ENCODE measurements around the gene LDLRAD3.

The LDLRAD3 gene

GRCh38 chr11:36077886-36078685, 134.2 kb downstream of the LDLRAD3 start:
- DNase-seq (no peak), ATAC-seq (no peak)

DNA sequence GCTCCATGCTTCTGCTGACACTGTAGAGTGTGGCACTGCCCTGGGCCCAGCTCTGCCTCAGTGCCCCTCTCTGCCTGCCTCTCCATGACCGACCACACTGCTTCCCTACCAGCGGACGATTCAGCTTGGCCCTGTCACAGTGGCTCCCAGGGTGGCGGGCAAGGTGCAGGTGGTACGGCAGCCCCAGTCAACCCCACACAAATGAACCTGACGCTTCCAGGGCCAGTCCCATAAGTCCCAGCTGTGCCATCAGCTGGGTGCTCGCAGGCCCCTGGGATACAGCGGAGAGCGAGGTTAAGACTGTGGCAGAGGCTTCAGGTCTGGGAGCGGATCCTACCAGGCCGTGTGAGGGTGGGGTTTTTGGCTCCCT, 134.8 kb downstream of the LDLRAD3 start:
- no peak for ATAC-seq
- DNase-seq, result no peak

DNA sequence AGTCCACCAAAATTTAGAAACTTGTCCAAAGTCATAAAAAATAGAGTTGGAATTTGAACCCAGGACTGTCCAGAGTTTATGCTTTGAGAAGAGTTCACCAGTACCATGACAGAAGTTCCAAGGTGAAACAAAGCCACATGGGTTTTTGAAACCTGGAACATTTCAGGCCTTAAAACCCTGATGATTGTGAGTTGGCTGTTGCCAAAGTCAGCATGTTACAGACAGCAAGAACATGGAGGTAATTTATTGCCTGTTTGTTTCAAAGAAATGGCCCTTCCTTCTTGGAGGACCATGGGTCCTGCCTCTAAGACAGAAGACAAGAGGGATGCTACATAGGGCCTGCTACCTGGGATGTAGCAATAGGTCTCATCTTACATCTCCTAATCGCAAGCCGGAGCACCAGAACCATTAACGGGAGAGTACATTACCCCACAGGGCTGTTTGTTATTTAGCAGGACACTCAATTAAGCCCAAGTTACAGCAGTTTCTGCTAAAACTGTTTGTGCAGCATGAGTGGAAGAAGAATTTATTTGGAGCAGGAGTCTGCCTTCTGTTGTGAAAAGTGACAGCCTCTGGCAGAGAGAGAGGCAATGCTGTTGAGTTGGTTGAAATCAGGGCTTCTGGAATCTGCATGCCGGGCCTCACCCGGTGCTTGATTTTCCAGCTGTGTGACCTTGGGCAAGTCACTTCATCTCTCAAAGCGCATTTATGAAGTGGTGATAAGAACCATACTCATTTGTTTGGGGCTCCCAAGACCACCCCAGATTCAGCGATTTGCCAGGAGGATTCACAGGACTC, 136.2 kb downstream of the LDLRAD3 start:
- ATAC-seq (no peak), DNase-seq (no peak)

GRCh38 chr11:36081274-36081945, 137.5 kb downstream of the LDLRAD3 start:
- ATAC-seq (no peak), DNase-seq (no peak)

DNA sequence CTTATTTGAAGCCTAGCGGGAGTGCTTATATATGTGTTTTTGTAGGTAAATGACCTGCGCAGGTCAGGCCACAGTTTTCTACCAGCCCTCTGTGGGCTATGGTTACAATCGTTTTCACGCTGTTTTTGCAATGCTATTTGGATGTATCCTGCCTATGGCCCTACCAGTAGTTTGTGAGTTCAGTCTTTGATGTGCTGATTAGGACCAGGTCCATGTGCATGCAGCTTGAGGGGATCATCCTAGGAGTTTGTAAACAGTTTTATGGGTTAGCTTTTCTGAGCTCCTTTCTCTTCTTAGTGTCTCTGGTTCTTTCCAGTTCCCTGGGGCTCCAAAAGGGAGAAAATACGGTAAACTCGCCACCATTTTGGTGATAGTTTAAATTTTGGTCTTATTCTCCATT, 142.5 kb downstream of the LDLRAD3 start:
- ATAC-seq (no peak), DNase-seq (no peak)

- ATAC-seq (no peak), DNase-seq (no peak)
Measured at GRCh38 chr11:36088266-36088972, 144.6 kb downstream of the LDLRAD3 start.

DNA sequence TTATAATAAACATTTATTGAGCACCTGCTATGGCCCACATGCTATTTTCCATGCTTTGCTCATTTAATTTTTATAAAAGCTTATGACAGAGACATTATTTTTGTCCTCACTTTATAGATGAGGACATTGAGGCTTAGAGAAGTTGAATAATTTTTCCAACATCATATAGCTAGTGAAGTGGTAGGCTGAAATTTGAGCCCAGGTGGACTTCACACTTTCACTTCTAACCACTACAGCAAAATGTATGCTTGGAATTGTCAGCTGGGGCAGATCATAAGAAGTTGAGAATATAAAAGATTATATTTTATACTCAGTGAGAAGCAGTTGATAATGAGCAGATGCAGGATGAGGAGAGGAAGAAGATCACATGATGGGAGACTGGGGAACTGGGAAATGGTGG, 146.1 kb downstream of the LDLRAD3 start:
- DNase-seq (no peak), ATAC-seq (no peak)

GRCh38 chr11:36090356-36091109, 146.7 kb downstream of the LDLRAD3 start:
- DNase-seq (no peak), ATAC-seq (no peak)

DNA sequence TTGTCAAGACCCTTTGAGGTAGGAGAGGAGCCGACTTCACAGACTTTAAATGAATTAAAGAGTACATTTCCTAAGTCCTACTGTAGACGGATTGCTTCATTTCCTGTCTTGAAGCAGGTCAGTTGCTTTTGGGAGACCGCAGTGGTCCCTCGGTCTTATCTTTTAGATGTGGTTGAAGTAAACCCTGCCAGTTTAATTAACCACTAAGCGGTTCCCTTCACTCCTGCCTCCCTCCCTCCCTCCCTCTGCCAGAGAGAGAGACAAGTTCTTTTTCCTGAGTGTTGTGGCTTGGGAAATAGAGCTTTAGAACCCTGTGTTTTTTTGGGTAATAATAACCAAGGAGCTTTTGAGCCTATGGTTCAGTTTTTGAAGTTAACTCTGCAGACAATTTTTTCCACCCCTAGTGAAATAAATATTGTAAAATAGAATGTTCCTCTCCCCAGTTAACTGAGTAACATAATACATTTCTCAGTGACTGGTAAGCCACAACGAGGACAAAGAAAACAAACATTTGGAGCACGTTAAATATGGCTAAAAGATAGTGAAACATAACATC, 147.5 kb downstream of the LDLRAD3 start:
- no peak for ATAC-seq

DNA sequence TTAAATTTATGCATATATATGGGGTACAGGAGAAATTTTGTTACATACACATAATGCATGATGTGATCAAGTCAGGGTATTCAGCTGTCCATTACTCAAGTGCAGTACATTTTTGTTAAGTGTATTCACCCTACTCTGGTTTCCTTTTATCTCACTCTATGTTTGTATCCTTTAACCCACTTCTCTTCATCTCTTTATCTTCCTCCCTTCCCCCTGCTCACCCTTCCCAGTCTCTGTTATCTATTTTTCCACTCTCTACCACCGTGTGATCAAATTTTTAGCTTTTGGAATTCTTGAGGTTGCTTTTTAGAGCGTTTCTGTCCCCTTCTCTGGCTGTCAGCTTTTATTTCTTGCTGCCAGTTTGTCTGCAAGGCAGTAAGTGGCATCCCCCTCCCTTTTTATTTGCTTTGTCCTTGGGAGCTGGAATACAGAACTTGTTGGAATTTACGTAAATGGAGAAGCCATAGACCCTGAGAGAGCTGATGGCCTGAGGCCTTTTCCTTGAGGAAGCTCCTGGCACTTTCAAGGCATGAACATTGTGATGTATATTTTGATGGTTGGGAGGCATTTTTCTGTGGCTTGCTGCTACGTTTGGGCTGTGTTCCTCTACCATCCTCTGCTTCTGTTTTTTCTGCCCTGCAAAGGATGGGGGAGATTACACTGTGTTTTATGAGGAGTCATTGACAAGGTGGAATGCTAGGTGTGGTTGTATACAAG, 148.6 kb downstream of the LDLRAD3 start:
- no peak for ATAC-seq
- DNase-seq, result no peak

More for the DNA sequence above, 147.5 kb downstream of the LDLRAD3 start:
- no peak for DNase-seq

GRCh38 chr11:36093548-36093947, 149.7 kb downstream of the LDLRAD3 start:
- DNase-seq (no peak), ATAC-seq (no peak)

DNA sequence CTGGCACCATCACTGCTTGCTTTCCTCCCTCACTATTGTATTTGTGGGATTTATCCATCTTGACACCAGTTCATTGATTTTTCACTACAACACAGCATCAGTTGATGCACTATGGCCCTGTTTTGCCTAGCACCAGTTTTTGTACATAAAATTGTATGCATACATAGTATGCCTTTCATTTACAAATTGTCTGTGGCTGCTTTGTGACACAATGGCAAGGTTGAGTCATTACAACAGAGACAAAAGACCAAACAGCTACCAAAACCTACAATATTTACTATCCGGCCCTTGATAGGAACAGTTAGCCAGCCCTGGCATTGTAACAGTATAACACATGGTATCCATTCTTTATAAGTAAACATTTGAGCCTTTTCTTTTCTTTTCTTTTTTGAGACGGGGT, 150.3 kb downstream of the LDLRAD3 start:
- ATAC-seq (no peak), DNase-seq (no peak)

GRCh38 chr11:36095716-36096115, 151.9 kb downstream of the LDLRAD3 start:
- ATAC-seq (no peak), DNase-seq (no peak)

GRCh38 chr11:36097219-36097650, 153.4 kb downstream of the LDLRAD3 start:
- no peak for ATAC-seq
- DNase-seq, result no peak

DNA sequence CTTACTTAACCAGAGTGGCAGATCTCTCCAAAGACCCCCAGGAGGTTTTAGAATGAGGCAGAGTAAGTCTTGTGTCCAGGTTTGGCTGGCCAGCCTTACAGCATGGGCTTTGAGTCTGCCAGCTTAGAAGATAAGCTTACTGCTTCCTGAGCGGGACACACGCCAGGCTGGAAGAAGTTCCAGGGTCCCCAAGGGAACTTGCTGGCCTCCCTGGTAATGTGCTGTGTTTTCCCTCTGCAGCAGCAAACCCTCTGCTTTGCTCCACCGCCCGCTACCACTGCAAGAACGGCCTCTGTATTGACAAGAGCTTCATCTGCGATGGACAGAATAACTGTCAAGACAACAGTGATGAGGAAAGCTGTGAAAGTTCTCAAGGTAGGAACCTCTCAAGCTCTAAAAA, 154.2 kb downstream of the LDLRAD3 start:
- DNase-seq (no peak), ATAC-seq (no peak)

DNA sequence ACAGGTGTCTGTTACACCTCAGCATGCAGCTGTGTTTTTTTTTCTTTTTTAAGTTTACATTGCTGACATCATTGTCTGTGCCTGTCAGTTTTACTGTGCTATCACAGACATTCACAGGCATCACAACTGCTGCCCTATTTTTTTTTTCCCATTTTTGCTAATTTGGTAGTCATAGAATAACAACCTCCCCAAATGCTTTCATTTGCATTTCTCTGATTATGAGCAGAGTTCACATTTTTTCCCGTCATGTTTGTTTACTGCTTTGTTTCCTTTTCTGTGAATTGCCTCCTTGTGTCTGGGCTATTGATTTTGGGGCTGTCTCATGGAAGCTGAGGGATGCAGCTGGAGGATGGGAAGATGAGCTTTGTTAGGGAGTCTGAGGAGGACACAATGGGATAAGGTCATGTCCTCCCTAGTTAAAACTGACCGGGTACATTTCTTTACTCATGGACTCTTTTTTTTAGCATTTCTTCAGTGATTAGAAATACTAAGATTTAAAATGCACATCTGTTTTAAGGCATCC, 155.1 kb downstream of the LDLRAD3 start:
- no peak for DNase-seq
- no peak for ATAC-seq

DNA sequence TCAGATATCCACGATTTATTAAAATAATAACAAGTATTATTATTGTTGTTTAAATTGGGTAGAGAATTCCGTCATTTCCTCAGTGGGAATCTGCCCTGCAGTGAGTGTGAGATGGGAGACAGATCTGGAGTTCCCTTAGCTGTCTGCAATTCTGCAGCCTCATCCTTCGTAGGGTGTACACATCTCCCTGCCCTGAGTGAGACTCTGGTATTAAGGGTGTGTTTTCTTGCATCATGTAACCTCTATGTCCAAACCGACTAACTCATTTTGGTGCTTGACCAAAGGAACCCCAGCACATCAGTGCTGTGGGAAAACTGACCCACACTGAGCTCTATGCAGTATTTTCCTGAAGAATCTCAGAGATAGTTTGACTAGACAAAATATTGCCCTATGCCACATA, 157.6 kb downstream of the LDLRAD3 start:
- DNase-seq (no peak), ATAC-seq (no peak)

DNA sequence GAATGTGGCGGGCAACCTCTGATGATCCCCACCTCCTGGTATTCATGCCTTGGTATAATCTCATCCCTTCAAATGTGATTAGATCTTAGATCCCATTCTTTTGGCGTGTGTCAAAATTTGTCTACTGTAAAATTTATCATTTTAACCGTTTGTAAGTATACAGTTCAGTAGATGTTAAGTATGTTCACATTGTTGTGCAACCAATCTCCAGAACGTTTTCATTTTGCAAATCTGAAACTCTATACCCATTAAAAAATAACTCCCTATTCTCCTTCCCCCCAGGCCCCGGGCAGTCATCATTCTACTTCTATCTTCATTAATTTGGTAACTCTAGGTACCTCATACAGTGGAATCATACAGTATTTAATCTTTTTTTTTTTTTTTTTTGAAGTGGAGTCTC, 159.0 kb downstream of the LDLRAD3 start:
- DNase-seq (no peak), ATAC-seq (no peak)

GRCh38 chr11:36103933-36104530, 160.2 kb downstream of the LDLRAD3 start:
- DNase-seq (no peak), ATAC-seq (no peak)

GRCh38 chr11:36104660-36104992, 160.8 kb downstream of the LDLRAD3 start:
- no peak for DNase-seq
- no peak for ATAC-seq
